HG03575 (cell line): ENCODE measurements around the gene PTEN.
"Not testable (repeated sequence)": the region's sequence is repeated elsewhere in the genome, so short reads cannot be mapped to it uniquely, and the experiment has no call there.

Experiments
- ATAC-seq: cut with Tn5 transposase; IDR thresholded peaks from one replicate; pipeline ENCODE4 v1.9.1; 2021; ENCODE audit not compliant: unreplicated experiment, insufficient number of reproducible peaks, low FRiP score; ENCODE audit errors: extremely low read depth

Gene PTEN

DNA sequence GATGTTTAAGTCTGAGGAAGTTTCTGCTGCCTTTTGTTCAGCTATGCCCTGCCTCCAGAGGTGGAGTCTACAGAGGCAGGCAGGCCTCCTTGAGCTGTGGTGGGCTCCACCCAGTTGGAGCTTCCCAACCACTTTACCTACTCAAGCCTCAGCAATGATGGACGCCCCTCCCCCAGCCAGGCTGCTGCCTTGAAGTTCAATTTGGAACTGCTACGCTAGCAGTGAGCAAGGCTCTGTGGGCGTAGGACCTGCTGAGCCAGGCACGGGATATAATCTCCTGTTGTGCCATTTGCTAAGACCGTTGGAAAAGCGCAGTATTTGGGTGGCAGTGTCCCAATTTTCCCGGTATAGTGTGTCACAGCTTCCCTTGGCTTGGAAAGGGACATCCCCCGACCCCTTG is 40.0 kb downstream of the PTEN start:
- not testable (repeated sequence) for ATAC-seq

- no peak for ATAC-seq
Measured at GRCh38 chr10:87913156-87913921, 49.9 kb downstream of the PTEN start.

DNA sequence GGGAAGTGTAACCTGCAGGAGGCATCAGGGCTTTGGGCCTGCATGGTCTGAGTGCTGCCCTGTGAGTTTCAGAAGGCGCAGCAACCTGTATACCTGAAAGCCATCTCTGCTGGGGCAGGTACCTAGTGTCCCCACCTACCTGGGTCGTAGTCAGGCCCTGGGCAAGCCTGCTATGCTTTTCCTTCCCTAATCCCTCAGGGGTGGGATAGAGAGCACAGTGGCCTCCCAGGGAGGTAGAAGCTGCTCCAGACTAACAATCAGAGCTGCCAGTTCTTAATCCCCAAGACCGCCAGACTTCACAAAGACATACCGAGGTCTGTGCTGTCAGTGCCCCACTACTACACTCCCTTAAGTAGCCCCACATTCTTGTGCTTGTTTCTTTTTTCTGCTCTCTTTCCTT is 52.0 kb downstream of the PTEN start:
- ATAC-seq, result no peak

- no peak for ATAC-seq
Measured at GRCh38 chr10:87915989-87916388, 52.6 kb downstream of the PTEN start.

- no peak for ATAC-seq
Measured at GRCh38 chr10:87916515-87916914, 53.1 kb downstream of the PTEN start.

DNA sequence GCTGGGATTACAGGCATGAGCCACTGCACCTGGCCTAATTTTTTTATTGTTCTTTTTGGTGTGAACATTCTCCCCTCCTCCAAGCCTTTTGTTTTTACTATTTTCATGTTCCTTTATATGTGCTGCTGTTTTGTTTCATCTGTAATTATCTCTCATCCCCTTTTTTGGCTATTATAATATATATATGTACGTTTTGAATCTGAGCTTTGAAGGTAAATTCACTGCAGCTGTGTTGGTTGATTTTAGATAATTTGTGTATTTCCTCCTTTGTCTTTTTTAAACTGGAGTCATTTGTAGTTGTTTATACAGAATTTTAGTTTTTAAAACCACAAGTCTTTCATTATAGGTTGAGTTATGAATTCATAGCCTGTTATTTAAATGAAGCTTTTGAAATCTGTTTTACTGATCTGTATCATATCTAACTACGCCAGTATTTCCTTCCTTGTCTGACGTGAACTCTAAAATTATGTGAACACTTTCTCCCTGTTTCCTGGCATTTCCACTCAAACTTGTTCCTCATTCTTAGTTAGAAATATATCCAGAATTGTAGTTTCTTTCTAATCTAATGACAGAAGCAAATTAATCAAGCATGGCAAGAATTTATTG is 54.9 kb downstream of the PTEN start:
- no peak for ATAC-seq

GRCh38 chr10:87920538-87920937 is 57.1 kb downstream of the PTEN start:
- no peak for ATAC-seq

GRCh38 chr10:87921931-87922688 is 58.7 kb downstream of the PTEN start:
- ATAC-seq, result no peak

DNA sequence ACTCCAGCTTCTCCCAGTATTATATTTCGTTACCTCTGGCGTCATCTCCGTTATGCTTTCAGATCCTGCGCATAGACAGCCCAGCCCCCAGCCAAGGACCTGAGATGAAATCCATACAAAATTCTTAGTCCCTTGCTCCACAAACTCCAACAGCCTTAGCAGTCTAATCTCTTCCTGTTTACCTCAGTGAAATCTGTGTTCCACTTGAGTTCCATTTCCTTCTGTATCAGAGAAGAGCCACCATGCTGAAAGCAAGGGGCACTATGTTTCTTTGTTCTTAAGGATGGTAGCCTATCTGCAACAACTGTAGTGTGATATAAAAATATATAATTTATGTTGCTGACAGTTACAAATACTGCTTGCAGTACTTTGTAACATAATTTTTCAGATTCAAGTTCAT is 59.8 kb downstream of the PTEN start:
- ATAC-seq, result no peak

- no peak for ATAC-seq
Measured at GRCh38 chr10:87925570-87925969, 62.1 kb downstream of the PTEN start.

DNA sequence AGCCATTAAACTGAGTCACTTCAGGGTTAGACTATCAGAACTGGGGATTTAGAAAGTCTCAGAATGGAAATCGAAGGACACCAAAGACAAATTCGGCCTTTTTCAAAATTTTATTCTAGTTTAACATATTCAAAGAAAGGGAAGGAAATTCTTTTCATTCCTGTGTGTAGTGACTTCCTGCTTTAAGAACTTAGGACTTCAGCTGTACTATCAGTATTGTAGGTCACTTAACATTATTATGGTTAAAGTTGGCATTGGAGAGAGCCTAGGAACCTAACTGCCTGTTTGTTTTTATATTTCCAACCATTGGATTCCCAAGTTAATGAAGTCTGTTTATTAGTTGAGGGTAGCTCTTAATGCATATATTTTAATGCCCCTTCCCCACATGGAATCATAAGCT is 63.7 kb downstream of the PTEN start:
- no peak for ATAC-seq

GRCh38 chr10:87928996-87929395 is 65.6 kb downstream of the PTEN start:
- ATAC-seq, result no peak

DNA sequence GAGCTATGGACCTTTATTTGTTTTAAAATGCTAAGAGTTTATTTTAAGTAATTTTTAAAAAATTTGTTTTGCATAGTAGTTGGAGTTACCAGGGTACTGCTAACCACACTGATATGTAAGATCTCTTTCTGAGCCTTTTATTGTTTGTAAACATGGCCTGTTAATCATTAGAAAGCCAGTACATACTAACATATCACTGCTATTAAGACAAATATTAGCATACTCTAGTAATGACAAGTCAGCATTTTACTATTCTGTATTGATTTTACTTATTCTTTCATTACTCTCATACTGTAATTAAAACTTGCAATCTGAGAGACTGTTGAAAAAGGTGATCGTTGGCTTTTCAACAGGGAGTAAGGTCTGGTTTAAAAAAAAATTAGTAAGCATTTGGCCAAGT is 66.7 kb downstream of the PTEN start:
- ATAC-seq, result no peak

GRCh38 chr10:87930934-87931835 is 67.8 kb downstream of the PTEN start:
- ATAC-seq, result no peak

DNA sequence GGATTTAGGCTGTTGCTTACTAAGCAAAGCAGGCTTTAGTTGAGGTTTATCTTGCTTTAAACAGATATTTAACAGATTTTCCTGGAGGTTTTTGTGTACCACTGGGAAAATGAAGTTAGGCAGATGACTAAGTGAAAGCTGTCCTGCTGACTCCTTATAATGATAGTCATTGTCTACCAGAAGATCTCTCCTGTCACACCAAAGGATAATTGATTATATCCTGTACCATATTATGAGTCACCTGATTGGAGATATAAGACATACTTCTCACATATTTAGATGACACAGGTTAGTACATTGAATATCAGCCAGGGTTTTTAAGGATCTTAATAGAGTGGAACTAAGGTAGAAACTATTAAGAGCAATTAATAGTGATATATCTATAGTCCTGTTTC is 68.4 kb downstream of the PTEN start:
- no peak for ATAC-seq

- no peak for ATAC-seq
Measured at GRCh38 chr10:87935290-87936141, 72.1 kb downstream of the PTEN start.

GRCh38 chr10:87940210-87940609 is 76.8 kb downstream of the PTEN start:
- ATAC-seq, result no peak

GRCh38 chr10:87942884-87943527 is 79.6 kb downstream of the PTEN start:
- ATAC-seq, result no peak
